Stimulated activated CD4-positive, alpha-beta T cell treated with anti-CD3 and anti-CD28 coated beads, Interleukin-12 subunit alpha, Interleukin-12 subunit beta, amount 100 ng/mL, for 24 hours (primary cell): Measurements from ENCODE around the gene C1QTNF6.

Experiments used
- DNase-seq, 2 experiments: peaks; one replicate each; pipeline ENCODE4 v3.0.0-alpha.2; 2020; ENCODE audit warnings: low read depth in 2 of 2

The C1QTNF6 gene

GRCh38 chr22:37223965-37224551 is 36.0 kb upstream of the C1QTNF6 start:
- DNase-seq, result no peak

- no peak for DNase-seq
Observed at GRCh38 chr22:37222440-37222971, 34.5 kb upstream of the C1QTNF6 start.

- no peak for DNase-seq
Observed at GRCh38 chr22:37221424-37222333, 33.6 kb upstream of the C1QTNF6 start.

- DNase-seq, result no peak
Observed at GRCh38 chr22:37220543-37220981, 32.5 kb upstream of the C1QTNF6 start.

GRCh38 chr22:37219533-37219932 is 31.5 kb upstream of the C1QTNF6 start:
- no peak for DNase-seq

GRCh38 chr22:37218771-37219411 is 30.8 kb upstream of the C1QTNF6 start:
- DNase-seq, result no peak

GRCh38 chr22:37218399-37218770 is 30.3 kb upstream of the C1QTNF6 start:
- no peak for DNase-seq

GRCh38 chr22:37215890-37216289 is 27.8 kb upstream of the C1QTNF6 start:
- DNase-seq, result no peak

- DNase-seq, result no peak
Observed at GRCh38 chr22:37214731-37215030, 26.6 kb upstream of the C1QTNF6 start.

- no peak for DNase-seq
Observed at GRCh38 chr22:37213941-37214730, 26.1 kb upstream of the C1QTNF6 start.

GRCh38 chr22:37213218-37213855 is 25.3 kb upstream of the C1QTNF6 start:
- no peak for DNase-seq

GRCh38 chr22:37212174-37212906 is 24.3 kb upstream of the C1QTNF6 start, which contains the start of gene SSTR3:
Gene SSTR3 (minus strand): TSS chr22:37212477. CDS start chr22:37207803, 4,674 bp downstream.
- no peak for DNase-seq

GRCh38 chr22:37211866-37212173 is 23.8 kb upstream of the C1QTNF6 start:
- no peak for DNase-seq

GRCh38 chr22:37211075-37211865 is 23.2 kb upstream of the C1QTNF6 start:
- no peak for DNase-seq

- no peak for DNase-seq
Observed at GRCh38 chr22:37210041-37210803, 22.2 kb upstream of the C1QTNF6 start.

GRCh38 chr22:37209140-37209845 is 21.2 kb upstream of the C1QTNF6 start:
- DNase-seq, result no peak

- DNase-seq, result no peak
Observed at GRCh38 chr22:37208401-37209139, 20.5 kb upstream of the C1QTNF6 start.

- DNase-seq, result no peak
Observed at GRCh38 chr22:37207981-37208380, 19.9 kb upstream of the C1QTNF6 start.
